Heart right ventricle (tissue), 16 donors: Measurements from ENCODE around the gene HERC4. TPM values are rescaled to one million over a fixed set of nuclear protein-coding genes. Genes with fewer than 3 reads are reported as not detected.

Source experiments
- ATAC-seq, 8 donors: fragments of 200-7000 bp; cut with Tn5 transposase; one replicate each; pipeline ENCODE4 v1.9.1; 2020; ENCODE audit warnings: mild to moderate bottlenecking in 8 of 8, moderate library complexity in 8 of 8, moderate number of reproducible peaks in 1 of 8
- DNase-seq, 2 donors: peaks; one replicate each; pipeline ENCODE4 v3.0.0-alpha.2; 2020
- H3K27ac ChIP-seq, 10 donors: fragments of 200-600 bp; sonication (generic) in 2 of 10; one replicate each; pipeline versions ENCODE4 v1.5.0 to v1.8.0; 2020 to 2022; ENCODE audit warnings: mild to moderate bottlenecking in 3 of 10
- H3K27me3 ChIP-seq, 7 donors: fragments of 200-600 bp; one replicate each; pipeline ENCODE4 v1.8.0; 2021 to 2022; ENCODE audit warnings: mild to moderate bottlenecking in 2 of 7
- H3K36me3 ChIP-seq, 9 donors: fragments of 200-600 bp; sonication (generic) in 1 of 9; one replicate each; pipeline versions ENCODE4 v1.5.0 to v1.8.0; 2020 to 2022; ENCODE audit warnings: mild to moderate bottlenecking in 2 of 9
- H3K4me1 ChIP-seq, 9 donors: fragments of 200-600 bp; sonication (generic) in 1 of 9; one replicate each; pipeline versions ENCODE4 v1.5.0 to v1.8.0; 2020 to 2022; ENCODE audit warnings: mild to moderate bottlenecking in 4 of 9
- H3K4me3 ChIP-seq, 10 donors: fragments of 200-600 bp; sonication (generic) in 2 of 10; one replicate each; pipeline versions ENCODE4 v1.5.0 to v1.8.0; 2020 to 2022; ENCODE audit warnings: mild to moderate bottlenecking in 7 of 10, moderate library complexity in 2 of 10
- H3K9me3 ChIP-seq, 11 donors: fragments of 200-600 bp in 10 of 11; sonication (generic) in 2 of 11; one replicate each; pipeline versions ENCODE4 v1.5.0 to v1.8.0; 2013 to 2022; ENCODE audit warnings: mild to moderate bottlenecking in 2 of 11, control low read depth in 1 of 11, moderate library complexity in 1 of 11
- CTCF ChIP-seq, 9 donors: fragments of 200-600 bp; sonication (generic) in 2 of 9; IDR thresholded peaks; one replicate each; pipeline versions ENCODE4 v1.5.0 to v1.8.0; 2021 to 2022; ENCODE audit warnings: antibody characterized with exemption in 9 of 9, mild to moderate bottlenecking in 5 of 9, moderate library complexity in 1 of 9
- WGBS, 2 donors: extraction: QIAGEN DNeasy Blood & Tissue Kit; methylation state at CpG; one replicate each; pipeline ENCODE4 v1.1.7; 2013; ENCODE audit warnings: inconsistent platforms in 1 of 2; 5-methylcytosine and 5-hydroxymethylcytosine counted together
- intact Hi-C, 10 donors: fragments of 100-400 bp; cut with DNase I; formaldehyde crosslinking; loops; one replicate each; pipeline versions ENCODE4 v1.11.1 to v1.14.2; 2022
- polyA plus RNA-seq, 2 donors: library from polyadenylated mRNA; stranded (reverse); fragments of 200-250 nt; gene quantifications; one replicate each; pipeline ENCODE4 v1.2.3, GENCODE V29; 2013
- total RNA-seq, 10 donors: library from RNA; stranded (reverse); fragmentation: NEBNext Ultra II Directional in 3 of 10; extraction: Animal tissue kit (Norgen Biotek cat#: 25700) in 3 of 10; gene quantifications; one replicate each; pipeline versions ENCODE4 v1.2.1 to v1.2.4, GENCODE V29; 2021 to 2023
- donor health status: Arrhythmogenic right ventricular cardiomyopathy.
- donor health status: ischemic (EF 13 %, LVEDD 7.1; RV severe dilation, severe dysfunction).
- donor health status: healthy with polysubstance abuse.
- donor health status: DM: no; HTN: yes; CAD: no.
- donor health status: DM: no; HTN: no; CAD: no.
- donor health status: ischemic (EF 25% LVEDD 6.9; RV normal size, moderate dysfunction).
- donor health status: ischemic (EF 25% LVEDD 5.7; RV mildly dilated, moderate dysfunction).
- donor health status: healthy.
- donor health status: DM: yes; HTN: yes; CAD: no.
- donor health status: Ischemic cardiomyopathy.
- donor health status: ischemic (EF 35%, LVEDD 5.7; RV mildly dilated, moderate dysfunction).
- donor health status: nonischemic (EF 11% LVEDD 7.7; RV severe dilation, severe dysfunction).
- donor health status: DM: yes; HTN: yes; CAD: no.
- donor health status: PGD.
- donor health status: ischemic (EF 29% LVEDD 5.4; RV normal size, mild dysfunction).
- donor health status: nonischemic (EF 23%, LVEDD 6.1; RV moderate dilation, normal function).

The HERC4 gene
- total and polyA plus RNA-seq, 12 donors = 10.0 to 42.1 (median 32.0) TPM

- no peak for TF ChIP-seq CTCF (IDR thresholded peaks at IDR 0.05)
- ATAC-seq (no peak), DNase-seq (no peak)
- Histone ChIP-seq H3K9me3 (no peaks in the 10 kb centered on the region), H3K27ac (no peak overlapping the region), H3K4me1 (no peaks in the 10 kb centered on the region), H3K36me3 (peaks cover 0 to 97% (median 19%) of the 10 kb centered on the region in 9 donors), H3K4me3 (no peak overlapping the region), H3K27me3 (no peaks in the 10 kb centered on the region)
- intact Hi-C loops = no loop called here
- 95 to 97% methylated on average over 1 of the region's 1 CpG for WGBS, 2 donors
Observed at GRCh38 chr10:67926951-67927350, 148.1 kb downstream of the HERC4 start.

GRCh38 chr10:67925449-67926005, 149.6 kb downstream of the HERC4 start:
- Histone ChIP-seq H3K4me1 (no peaks in the 10 kb centered on the region), H3K4me3 (no peak overlapping the region), H3K27ac (no peak overlapping the region), H3K36me3 (peaks cover 0 to 96% (median 18%) of the 10 kb centered on the region in 9 donors), H3K9me3 (no peaks in the 10 kb centered on the region), H3K27me3 (no peaks in the 10 kb centered on the region)
- intact Hi-C loops = no loop called here
- no peak for TF ChIP-seq CTCF (IDR thresholded peaks at IDR 0.05)
- ATAC-seq (no peak), DNase-seq (no peak)
- 88 to 91% methylated on average over 1 of the region's 1 CpG for WGBS, 2 donors

- no peak for DNase-seq
- 97 to 98% methylated on average over 3 of the region's 3 CpGs for WGBS, 2 donors
- intact Hi-C loops = no loop called here
- TF ChIP-seq CTCF (IDR thresholded peaks at IDR 0.05) = no peak
- ATAC-seq = no peak
- H3K4me1 ChIP-seq = no peaks in the 10 kb centered on the region
- H3K9me3 ChIP-seq = no peaks in the 10 kb centered on the region
- peaks cover 0 to 95% (median 5%) of the 10 kb centered on the region in 9 donors for H3K36me3 ChIP-seq
- H3K4me3 ChIP-seq = no peak overlapping the region
- no peak overlapping the region for H3K27ac ChIP-seq
- no peaks in the 10 kb centered on the region for H3K27me3 ChIP-seq
Observed at GRCh38 chr10:67924136-67924535, 150.9 kb downstream of the HERC4 start.

- H3K27ac ChIP-seq = no peak overlapping the region
- 95 to 97% methylated on average over 5 of the region's 5 CpGs for WGBS, 2 donors
- no peak overlapping the region for H3K4me3 ChIP-seq
- peaks cover 0 to 96% (median 8%) of the 10 kb centered on the region in 9 donors for H3K36me3 ChIP-seq
- DNase-seq = no peak
- no peak for TF ChIP-seq CTCF (IDR thresholded peaks at IDR 0.05)
- no peak for ATAC-seq
- H3K27me3 ChIP-seq = no peaks in the 10 kb centered on the region
- intact Hi-C loops = no loop called here
- H3K9me3 ChIP-seq = no peaks in the 10 kb centered on the region
- H3K4me1 ChIP-seq = no peaks in the 10 kb centered on the region
Observed at GRCh38 chr10:67923551-67923950, 151.5 kb downstream of the HERC4 start.
